GM19372 (cell line): Measurements from ENCODE around the gene ITGA11.
"Not testable (repeated sequence)": the region's sequence is repeated elsewhere in the genome, so short reads cannot be mapped to it uniquely, and the experiment has no call there.

Experiments used
- ATAC-seq: cut with Tn5 transposase; IDR thresholded peaks from one replicate; pipeline ENCODE4 v1.9.1; 2021; ENCODE audit warnings: mild to moderate bottlenecking, low read depth, moderate library complexity; ENCODE audit not compliant: unreplicated experiment

ITGA11 gene

GRCh38 chr15:68399096-68400065 lies 32.6 kb downstream of the ITGA11 start:
- ATAC-seq = no peak

- not testable (repeated sequence) for ATAC-seq
These were observed 34.0 kb downstream of the ITGA11 start for GRCh38 chr15:68397999-68398398.

DNA sequence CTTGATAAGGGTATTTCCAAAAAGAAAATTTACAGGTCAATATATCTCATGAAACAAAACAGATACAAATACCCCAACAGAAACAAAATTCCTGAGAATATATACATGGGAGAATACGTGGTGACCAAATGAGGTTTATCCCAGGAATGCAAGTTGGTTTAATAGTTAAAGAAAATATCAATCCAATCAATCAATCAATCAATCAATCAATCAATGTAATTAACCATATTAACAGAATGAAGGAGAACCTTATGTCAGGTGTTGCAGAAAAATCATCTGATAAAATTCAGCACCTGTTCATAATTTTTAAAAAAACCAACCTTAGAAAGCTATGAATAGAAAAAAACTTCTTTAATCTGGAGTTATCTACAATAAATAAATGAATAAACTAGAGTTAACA lies 35.9 kb downstream of the ITGA11 start:
- ATAC-seq = no peak

DNA sequence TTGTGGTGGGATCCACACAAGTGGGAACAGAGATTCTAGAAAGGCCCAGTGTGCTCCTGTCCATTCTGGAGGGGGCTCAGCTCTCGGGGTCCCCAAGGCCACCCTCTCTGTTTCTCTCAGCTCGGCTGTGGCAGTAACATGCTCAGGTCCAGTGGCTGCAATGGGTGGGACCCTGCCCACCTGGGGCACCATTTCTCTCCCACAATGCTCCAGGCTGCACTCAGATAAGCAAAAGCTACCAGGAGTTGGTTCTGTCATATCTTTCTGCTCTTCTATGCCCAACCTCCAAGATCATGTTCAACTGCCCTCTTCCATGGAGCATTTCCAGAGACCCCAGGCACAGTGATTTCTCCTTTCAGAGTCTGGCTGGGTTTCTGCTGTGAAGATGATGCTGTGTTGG lies 40.8 kb downstream of the ITGA11 start:
- ATAC-seq = no peak

GRCh38 chr15:68389936-68390817 lies 41.8 kb downstream of the ITGA11 start:
- no peak for ATAC-seq

DNA sequence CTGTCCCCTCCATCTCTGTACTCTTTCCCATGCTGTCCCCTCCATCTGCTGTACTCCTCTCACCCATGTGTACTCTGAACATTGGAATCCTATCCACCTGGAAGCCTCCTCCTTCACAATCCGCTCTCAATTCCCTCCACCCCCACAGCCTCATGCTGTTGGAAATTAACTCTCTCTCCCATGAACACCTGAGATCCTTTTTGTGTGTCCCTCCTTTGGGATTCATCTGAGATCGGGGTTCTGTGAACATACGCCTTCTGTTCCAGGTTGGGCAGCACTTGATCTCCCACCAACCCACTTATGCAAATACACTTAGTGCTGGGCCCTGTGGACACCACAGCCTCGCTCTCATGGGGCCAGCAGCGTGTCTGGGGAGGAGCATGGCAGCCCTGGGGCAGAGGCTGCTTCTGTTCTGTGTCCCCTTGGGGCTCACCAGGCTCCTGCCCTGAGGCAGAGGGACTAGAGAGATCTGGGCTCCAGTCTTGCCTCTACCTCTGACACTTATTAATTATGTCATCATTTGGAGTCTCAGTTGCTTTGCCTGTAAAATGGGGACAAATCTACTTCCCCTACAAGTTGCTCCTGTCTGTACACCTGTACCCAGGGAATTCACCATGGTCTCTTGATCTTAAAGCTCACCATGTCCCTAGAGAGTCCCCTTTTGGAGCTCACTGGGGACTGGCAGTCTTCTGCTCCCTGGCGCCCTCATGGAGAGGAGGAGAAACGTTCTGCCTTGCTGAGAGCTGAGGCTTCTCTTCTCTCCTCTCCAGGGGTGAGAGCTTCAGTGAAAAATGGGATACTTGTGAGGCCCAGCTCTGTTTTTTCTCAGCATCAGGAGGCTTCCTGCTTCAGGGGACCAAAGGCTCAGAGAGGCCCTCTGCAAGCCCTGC lies 42.7 kb downstream of the ITGA11 start:
- no peak for ATAC-seq

DNA sequence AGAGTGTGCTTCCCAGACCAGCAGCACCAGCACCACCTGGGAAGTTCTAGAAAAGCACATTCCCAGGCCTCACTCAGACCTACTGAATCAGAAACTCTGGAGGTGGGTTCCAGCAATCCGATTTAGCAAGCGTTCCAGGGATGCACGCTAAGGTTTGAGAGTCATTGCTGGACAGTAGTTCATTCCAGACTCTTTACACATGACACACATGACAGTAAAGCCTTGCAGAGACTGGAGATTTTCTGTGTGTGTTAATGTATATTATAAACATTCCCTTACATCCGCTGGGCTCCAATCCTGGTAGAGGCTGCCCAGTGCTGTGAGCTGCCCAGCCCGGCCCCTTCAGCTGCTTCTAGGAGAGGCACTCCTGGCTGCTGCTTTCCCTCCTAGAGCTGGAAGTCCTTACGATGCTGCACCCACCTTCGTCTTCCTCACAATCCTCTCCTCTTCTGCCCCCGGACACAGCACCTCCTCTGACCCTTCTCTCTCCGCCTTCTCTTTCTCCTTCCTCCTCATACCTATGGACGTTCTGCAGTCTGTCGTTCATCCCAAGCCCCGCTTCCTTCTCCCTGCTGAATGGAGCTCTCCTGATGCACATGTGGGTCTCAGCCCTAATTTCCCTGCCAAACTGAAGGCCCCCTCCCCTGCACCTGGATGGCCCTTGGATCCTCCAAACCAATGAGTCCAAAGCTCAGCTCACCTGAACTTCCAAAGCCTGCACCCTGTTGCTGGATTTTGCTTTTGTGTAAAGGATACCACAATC lies 44.4 kb downstream of the ITGA11 start:
- no peak for ATAC-seq

DNA sequence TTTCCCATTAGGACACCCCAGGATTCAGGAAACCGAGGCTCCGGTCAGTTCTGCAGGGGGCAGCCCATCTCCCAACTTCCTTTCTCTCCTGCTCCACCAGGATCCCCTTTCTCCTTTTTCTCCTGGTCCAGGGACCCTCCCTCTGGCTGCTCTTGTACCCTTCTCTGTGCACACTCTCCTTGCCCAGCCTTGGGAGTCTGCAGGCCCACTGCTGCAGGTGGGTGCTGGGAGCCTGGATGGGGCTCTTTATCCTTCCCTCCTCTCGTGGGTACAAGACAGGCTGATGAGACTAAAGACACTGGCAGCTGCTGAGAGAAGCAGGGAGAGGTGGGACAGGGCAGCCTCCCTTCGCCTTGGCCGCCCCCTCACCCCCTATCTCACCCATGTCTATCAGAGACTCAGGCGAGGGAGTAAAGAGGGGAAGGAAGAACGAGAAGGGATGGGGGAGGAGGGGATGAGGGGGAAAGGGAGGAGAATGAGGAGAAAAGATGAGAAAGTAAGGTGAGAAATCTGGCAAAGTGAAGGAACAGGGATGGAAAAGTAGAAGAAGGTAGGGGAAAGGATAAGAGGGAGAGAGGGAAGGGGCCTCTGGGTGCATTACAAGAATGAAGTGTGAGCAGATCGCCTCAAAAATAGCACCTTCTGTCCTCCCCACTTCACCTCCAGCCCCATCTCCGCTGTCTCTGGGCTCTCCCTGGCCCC lies 45.2 kb downstream of the ITGA11 start:
- no peak for ATAC-seq

GRCh38 chr15:68385671-68386586 lies 46.0 kb downstream of the ITGA11 start:
- ATAC-seq = no peak

DNA sequence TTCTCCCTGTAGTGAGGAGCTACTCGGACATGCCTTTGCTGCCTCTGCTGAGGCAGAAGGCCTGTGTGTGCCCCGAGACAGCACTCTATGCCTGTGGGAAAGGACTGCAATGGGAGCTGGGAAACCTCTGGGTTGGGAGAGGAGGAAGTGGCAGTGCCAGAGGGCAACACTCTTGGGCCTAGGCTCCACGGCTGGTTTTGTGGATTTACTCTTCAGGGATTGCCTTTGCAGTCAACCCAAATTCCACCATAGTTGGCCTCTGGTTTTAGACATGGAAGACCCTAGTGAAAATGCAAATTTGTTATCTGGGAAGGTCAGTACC lies 46.8 kb downstream of the ITGA11 start:
- no peak for ATAC-seq

DNA sequence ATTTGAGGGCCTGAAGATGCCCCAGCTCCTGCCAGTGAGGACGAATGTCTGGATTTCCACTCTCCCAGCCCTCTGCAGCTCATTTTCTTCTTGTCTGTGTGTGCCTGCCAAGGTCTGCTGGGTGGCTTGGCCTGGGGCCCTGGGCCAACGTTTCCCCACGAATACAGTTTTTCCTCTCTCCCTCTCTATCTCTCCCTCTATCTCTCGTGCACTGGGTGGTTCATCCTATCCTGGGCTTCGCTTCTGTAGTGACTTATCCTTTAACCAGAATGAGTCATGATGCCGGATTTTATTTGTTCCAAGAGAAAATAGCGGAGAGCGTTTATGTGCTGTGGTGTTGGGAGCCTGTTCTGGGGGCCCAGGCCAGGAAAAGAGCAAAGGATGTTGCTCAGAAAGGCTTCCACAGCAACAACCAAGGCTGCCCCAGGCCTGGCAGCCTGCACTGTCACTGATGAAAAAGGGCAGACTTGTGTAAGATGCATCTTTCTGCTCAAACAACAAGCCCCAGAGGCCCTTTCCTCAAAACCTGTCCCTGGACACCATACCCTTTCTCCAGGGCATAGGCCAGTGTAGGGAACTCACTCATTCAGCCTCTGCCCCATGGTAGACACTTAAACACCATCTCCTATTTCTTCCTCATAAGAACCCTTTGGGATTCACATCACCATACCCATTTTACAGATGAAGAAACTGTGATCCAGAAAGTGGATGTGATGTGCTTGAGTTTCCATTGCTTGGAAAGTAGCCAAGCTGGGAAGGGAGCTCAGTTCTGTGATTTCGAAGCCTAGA lies 47.3 kb downstream of the ITGA11 start:
- no peak for ATAC-seq

DNA sequence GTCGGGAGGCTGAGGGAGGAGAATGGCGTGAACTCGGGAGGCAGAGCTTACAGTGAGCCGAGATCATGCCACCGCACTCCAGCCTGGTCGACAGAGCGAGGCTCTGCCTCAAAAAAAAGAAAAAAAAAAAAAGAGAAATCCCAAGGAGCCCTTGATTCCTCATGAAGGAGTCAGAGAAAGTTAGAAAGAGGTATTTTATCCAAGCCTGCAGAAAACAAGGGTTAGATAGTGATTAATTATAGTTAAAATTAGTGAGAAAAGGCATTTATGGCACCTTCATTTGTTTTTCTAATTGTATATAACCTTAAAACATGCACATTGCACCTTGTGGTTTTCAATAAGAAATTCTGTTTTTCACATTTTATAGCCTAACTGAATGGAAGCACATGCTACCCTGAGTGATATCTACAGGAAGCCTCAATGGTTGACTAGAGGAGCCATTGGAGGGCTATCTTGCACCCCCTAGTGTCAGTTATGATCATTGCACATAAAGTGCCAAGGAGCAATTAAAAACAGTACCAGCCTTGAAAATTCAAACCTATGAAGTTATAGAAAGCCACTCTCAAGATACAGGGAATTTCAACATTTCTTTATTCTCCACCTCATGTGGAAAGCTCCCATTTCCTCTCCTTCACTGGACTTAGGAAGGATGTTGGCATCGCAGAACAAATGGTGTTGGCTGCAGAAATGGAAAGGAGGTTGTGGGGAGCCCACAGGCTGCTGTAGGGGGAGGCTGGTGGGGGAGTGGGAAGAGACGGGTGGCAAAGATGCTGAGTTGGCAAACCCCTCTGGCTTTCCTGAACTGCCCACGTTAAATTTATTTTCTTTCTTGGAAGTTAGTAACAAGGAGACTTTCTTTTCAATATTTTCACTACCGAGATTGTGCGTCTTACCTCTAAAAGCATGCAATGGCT lies 48.5 kb downstream of the ITGA11 start:
- no peak for ATAC-seq

- no peak for ATAC-seq
These were observed 49.5 kb downstream of the ITGA11 start for GRCh38 chr15:68382286-68383007.

GRCh38 chr15:68380456-68380855 lies 51.5 kb downstream of the ITGA11 start:
- ATAC-seq = no peak

DNA sequence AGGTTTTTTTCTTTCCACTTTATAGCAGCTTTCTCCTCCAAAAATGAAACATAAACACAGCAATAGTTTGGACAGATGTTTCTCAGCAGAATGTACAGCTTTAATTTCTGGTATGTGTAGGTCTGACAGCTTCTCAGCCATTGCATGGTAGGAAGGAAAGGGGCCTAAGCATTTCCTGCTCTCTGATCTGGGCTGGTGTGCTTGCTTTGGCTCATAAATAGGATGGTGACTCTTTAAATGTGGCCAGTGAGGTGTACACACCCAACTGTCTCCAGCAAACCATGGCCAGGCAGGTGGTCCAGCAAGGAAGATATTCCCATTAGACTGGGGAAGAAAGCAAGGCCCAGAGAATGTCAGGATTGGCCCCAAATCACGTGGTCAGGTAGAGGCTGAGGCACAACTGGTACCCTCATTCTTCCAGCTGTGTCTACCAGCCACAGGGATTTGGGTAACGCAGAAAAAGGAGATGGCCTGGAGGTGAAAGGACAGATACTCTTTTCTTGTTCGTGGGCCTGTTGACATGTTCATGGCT lies 52.1 kb downstream of the ITGA11 start:
- no peak for ATAC-seq
